ENCODE results near the gene GSDMA. TPM values are rescaled to one million over a fixed set of nuclear protein-coding genes. Genes with fewer than 3 reads are reported as not detected.

The GSDMA gene
- total RNA-seq, 2 donors from 2014 or later: 0.17 to 0.90 TPM

DNA sequence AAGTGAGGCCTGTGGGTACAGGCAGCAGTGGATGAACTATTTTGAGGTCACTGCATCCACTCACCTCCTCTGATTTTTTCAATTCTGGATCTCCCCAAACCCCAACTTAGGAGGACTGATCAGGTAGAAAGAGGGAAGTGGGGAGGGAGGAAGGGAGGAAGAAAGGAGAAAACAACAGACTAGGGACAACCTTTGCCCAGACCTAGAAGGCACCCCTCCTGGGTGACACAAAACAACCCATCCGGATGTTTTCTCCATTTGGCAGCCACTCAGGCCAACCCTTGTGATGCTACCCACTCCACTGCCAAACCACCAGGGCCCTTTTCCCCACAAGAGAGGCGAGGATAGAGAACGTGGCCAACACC, 38.1 kb upstream of the GSDMA start:
- Histone ChIP-seq H3K9me3 (no peaks in the 10 kb centered on the region), H3K27me3 (no peaks in the 10 kb centered on the region), H3K36me3 (peaks cover 12% of the 10 kb centered on the region), H3K27ac (no peak overlapping the region), H3K4me3 (no peak overlapping the region), H3K4me1 (peaks cover 14% of the 10 kb centered on the region), H3K9ac (ENCODE audit: low read depth in 2 of 2, low read length in 2 of 2) (peak overlapping the region in 1 of 2 donors; percentile 27)
- TF ChIP-seq, protein P1, sequence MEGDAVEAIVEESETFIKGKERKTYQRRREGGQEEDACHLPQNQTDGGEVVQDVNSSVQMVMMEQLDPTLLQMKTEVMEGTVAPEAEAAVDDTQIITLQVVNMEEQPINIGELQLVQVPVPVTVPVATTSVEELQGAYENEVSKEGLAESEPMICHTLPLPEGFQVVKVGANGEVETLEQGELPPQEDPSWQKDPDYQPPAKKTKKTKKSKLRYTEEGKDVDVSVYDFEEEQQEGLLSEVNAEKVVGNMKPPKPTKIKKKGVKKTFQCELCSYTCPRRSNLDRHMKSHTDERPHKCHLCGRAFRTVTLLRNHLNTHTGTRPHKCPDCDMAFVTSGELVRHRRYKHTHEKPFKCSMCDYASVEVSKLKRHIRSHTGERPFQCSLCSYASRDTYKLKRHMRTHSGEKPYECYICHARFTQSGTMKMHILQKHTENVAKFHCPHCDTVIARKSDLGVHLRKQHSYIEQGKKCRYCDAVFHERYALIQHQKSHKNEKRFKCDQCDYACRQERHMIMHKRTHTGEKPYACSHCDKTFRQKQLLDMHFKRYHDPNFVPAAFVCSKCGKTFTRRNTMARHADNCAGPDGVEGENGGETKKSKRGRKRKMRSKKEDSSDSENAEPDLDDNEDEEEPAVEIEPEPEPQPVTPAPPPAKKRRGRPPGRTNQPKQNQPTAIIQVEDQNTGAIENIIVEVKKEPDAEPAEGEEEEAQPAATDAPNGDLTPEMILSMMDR (IDR thresholded peaks at IDR 0.05): no peak
- no peak for DNase-seq
- intact Hi-C loops (cut with DNase I): no loop called here

DNA sequence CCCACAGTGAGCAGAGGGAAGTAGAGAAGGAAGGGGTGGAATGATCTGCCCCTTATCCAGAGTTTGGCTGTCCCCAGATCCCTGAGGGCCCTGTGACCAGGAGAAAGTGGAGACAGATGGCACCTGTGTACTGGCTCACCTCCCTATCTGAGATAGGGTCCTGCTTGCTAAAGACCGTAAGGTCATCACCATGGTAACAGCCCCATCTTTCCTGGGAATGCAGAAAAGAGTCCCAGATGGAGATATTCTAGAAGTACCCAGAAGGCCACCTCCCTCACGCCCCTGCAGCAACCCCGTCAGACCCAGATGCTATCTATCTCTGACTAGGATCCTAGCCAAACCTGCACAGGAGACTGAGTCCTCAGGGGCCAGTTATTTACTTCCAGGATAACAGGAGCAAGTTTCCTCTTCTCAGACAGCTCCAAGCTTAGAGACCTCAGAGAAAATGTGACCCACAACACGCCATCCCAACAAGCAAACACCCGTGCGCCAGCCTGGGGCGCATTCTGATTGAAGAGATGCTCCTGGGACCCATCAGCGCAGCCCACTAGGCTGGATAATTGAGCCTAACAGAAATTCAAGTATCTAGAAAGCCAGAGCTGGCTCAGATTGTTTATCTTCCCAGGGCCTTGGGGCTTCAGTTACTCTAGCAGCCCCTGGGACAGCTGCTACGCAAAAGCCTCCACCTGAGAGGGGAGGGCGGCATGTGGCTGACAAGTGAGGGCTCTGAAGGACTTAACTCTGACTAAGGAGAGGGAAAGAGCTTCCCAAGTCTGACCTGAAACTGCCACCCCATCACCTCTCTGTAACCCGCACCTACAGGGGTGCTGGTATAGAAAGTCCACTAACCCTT, 37.3 kb upstream of the GSDMA start:
- intact Hi-C loops (cut with DNase I): no loop called here
- DNase-seq: no peak
- no peaks in the 10 kb centered on the region for H3K9me3 ChIP-seq
- H3K9ac ChIP-seq (ENCODE audit: low read depth in 2 of 2, low read length in 2 of 2): peak overlapping the region; percentile 61 to 92
- H3K27ac ChIP-seq: no peak overlapping the region
- peaks cover 14% of the 10 kb centered on the region for H3K4me1 ChIP-seq
- H3K4me3 ChIP-seq: peak overlapping the region; percentile 86
- peaks cover 12% of the 10 kb centered on the region for H3K36me3 ChIP-seq
- no peaks in the 10 kb centered on the region for H3K27me3 ChIP-seq
- TF ChIP-seq, protein P1 (IDR thresholded peaks at IDR 0.05): no peak

DNA sequence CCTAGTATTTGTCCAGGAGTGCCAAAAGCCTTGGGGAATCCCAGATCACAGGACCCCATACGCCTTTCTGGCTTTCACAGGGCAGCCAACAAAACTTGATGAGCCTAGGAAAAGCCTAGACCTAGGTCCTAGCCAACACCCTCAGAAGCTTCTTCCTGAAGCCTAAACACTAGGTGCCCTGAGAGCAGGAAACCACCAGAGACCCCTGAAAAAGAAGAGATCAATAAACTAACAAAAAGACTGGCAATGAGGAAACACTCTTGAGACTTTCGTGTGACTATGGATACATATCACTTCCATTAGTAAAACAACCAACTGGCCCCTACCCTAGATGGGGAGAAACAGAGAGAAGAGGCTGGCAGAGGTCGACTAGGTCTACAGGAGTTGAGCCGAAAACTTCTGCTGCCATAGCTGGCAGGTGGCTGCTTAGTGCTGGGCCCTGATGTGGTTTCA, 36.6 kb upstream of the GSDMA start:
- Histone ChIP-seq H3K9me3 (no peaks in the 10 kb centered on the region), H3K9ac (ENCODE audit: low read depth in 2 of 2, low read length in 2 of 2) (peak overlapping the region; percentile 24 to 92), H3K4me3 (peak overlapping the region; percentile 86), H3K36me3 (peaks cover 12% of the 10 kb centered on the region), H3K27me3 (no peaks in the 10 kb centered on the region), H3K4me1 (peaks cover 14% of the 10 kb centered on the region), H3K27ac (no peak overlapping the region)
- no peak for DNase-seq
- intact Hi-C loops (cut with DNase I): no loop called here
- TF ChIP-seq, protein P1 (IDR thresholded peaks at IDR 0.05): no peak

DNA sequence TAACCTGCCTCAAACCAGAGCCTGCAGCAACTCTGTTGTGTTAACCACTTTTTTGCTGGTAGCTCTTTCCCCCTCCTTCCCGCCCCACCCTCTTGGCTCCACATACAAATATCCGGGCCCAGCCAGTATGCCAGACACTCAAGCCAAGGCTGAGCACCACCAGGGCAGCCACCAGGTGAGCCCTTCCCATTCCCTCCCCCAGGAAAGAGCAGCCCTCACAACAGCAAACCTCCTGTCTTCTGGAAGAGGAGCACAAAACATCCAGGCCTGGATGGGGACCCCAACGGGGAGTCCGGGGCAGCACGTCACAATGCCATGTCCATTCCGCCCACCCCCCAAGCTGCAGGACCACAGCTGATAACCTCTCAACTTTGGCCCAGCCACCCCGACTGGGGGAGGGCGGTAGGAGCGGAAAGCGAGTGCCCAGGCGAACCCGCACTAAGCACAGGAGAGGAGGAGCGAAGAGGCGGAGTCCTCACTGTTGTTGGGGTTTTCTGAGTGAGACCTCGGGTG, 36.2 kb upstream of the GSDMA start:
- Histone ChIP-seq H3K4me1 (peaks cover 14% of the 10 kb centered on the region), H3K9ac (ENCODE audit: low read depth in 2 of 2, low read length in 2 of 2) (peak overlapping the region; percentile 83 to 92), H3K9me3 (no peaks in the 10 kb centered on the region), H3K27ac (peak overlapping the region; percentile 78), H3K4me3 (peak overlapping the region; percentile 86), H3K36me3 (peaks cover 10% of the 10 kb centered on the region), H3K27me3 (no peaks in the 10 kb centered on the region)
- intact Hi-C loops (cut with DNase I): no loop called here
- TF ChIP-seq, protein P1 (IDR thresholded peaks at IDR 0.05): no peak
- DNase-seq: peak; percentile 69

DNA sequence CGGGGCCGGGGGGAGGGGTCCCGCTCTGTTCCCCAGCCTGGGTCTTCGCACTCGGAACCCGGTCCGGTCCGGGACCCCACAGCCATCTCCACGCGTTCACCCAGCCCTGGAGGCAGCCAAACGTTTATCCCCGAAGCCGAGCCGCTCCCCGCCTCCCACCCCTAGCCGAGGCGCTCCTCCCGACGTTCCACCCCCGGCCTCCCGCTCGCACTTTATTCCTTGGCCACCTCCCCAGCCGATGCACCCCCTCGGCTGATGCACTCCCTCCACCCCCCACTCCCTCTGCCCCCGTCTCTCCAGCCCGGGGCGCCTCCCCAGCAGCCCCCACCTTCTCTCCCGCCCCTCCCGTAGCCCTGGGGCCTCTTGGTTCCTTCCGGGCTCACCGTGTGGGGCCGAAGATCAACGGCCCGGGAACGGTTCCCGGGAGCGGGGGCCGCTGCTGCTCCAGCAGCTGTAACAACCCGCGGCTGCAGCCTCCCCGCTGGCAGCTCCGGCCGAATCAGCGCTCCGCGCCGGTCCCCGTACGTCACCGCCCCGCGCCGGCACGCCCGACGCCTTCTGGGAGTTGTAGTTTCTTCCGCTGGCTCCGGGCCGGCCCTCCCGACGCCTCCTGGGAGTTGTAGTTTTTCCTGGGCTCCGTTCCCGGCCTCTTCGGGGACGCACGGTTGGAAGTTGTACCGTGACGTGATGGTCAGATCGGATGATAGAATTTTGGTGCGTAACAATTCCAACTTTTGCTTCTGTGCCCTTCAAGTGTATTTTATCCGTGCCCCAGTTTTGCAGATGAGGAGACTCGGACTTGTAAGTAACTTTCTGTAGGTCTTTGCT, 35.5 kb upstream of the GSDMA start, which contains the start of the genes LRRC3C and ORMDL3:
Gene LRRC3C (plus strand): TSS at position 632 of the 828 bp plus-strand sequence. CDS start 13,792 bp downstream, outside the sequence.
Gene ORMDL3 (minus strand): TSS at position 501 of the 828 bp plus-strand sequence. CDS start 3,398 bp downstream, outside the sequence.
- intact Hi-C loops (cut with DNase I): no loop called here
- H3K9ac ChIP-seq (ENCODE audit: low read depth in 2 of 2, low read length in 2 of 2): peak within 1 kb of the TSS; percentile 85 to 92
- peak; percentile 96 for DNase-seq
- H3K9me3 ChIP-seq: no peaks in the 10 kb centered on the region
- peaks cover 4% of the 10 kb centered on the region for H3K36me3 ChIP-seq
- peak within 1 kb of the TSS; percentile 86 for H3K4me3 ChIP-seq
- peak within 1 kb of the TSS; percentile 78 for H3K27ac ChIP-seq
- H3K4me1 ChIP-seq: peaks cover 14% of the 10 kb centered on the region
- H3K27me3 ChIP-seq: no peaks in the 10 kb centered on the region
- TF ChIP-seq, protein P1 (IDR thresholded peaks at IDR 0.05): no peak
